GM12878 (cell line): Measurements from ENCODE around the gene ALG12. TPM values are rescaled to one million over a fixed set of nuclear protein-coding genes. Genes with fewer than 3 reads are reported as not detected.

Experiments
- ATAC-seq: fragments of 200-7000 bp; cut with Tn5 transposase; 3 replicates; pipeline ENCODE4 v1.9.1; 2020; ENCODE audit warnings: mild to moderate bottlenecking, moderate library complexity
- BruUV-seq: library from RNA; stranded (reverse); fragments of 400-500 nt; replicated peaks from 2 replicates; lab custom pipeline; 2021; lab: Mats Ljungman, UMichigan
- CTCF ChIA-PET: fragments of 300-600 bp; sonication (Branson Sonifier 250); formaldehyde crosslinking; extraction: SDS; loops from one replicate; lab custom pipeline; 2021; ENCODE audit warnings: inconsistent platforms; lab: Yijun Ruan, JAX
- POLR2A ChIA-PET: fragments of 350-600 bp; formaldehyde crosslinking; extraction: SDS; loops from one replicate; lab custom pipeline; 2021; ENCODE audit warnings: inconsistent platforms; lab: Charles Lee
- RAD21 ChIA-PET: fragments of 300-600 bp; sonication (Branson Sonifier 250); formaldehyde crosslinking; loops from one replicate; lab custom pipeline; 2023; ENCODE audit warnings: antibody characterized with exemption; ENCODE audit not compliant: unreplicated experiment; lab: Charles Lee
- SMC1A ChIA-PET: fragments of 300-600 bp; sonication (Branson Sonifier 250); formaldehyde crosslinking; loops from one replicate; lab custom pipeline; 2023; ENCODE audit not compliant: unreplicated experiment, uncharacterized antibody; lab: Charles Lee
- DNase-seq: peaks from one replicate; pipeline ENCODE4 v3.0.0-alpha.2; 2011; ENCODE audit warnings: low read depth, low spot score
- FAIRE-seq: peaks from 3 replicates; lab custom pipeline; 2011; peaks lifted over from hg19 to GRCh38; lab: Jason Lieb, UNC
- H2AFZ ChIP-seq: 2 replicates; pipeline ENCODE4 v1.6.0; 2011; ENCODE audit warnings: low read depth, low read length, control low read depth; ENCODE audit not compliant: control insufficient read depth
- H3K27ac ChIP-seq: 2 replicates; pipeline ENCODE4 v1.5.1; 2011; ENCODE audit warnings: control low read depth; ENCODE audit not compliant: control insufficient read depth, insufficient read depth
- H3K27me3 ChIP-seq, 2 experiments: replicated peaks in 1 of 2; 2 replicates each; pipeline versions ENCODE4 v1.6.0 to v1.6.1; 2011; ENCODE audit warnings: low read length in 1 of 2; ENCODE audit not compliant: control insufficient read depth in 2 of 2, insufficient read depth in 2 of 2
- H3K36me3 ChIP-seq, 2 experiments: 2 replicates each; pipeline ENCODE4 v1.5.1; 2011; ENCODE audit warnings: low read length in 1 of 2; ENCODE audit not compliant: control insufficient read depth in 2 of 2, insufficient read depth in 2 of 2
- H3K4me1 ChIP-seq: 2 replicates; pipeline ENCODE4 v1.6.1; 2011; ENCODE audit warnings: mild to moderate bottlenecking, low read length, moderate library complexity, mixed read lengths; ENCODE audit not compliant: control insufficient read depth, insufficient read depth
- H3K4me2 ChIP-seq: 2 replicates; pipeline ENCODE4 v1.6.0; 2011; ENCODE audit warnings: control low read depth; ENCODE audit not compliant: control insufficient read depth, insufficient read depth
- H3K4me3 ChIP-seq: fragments of 200-600 bp; sonication (generic); 2 replicates; pipeline ENCODE4 v1.5.1; 2016
- H3K79me2 ChIP-seq: 2 replicates; pipeline ENCODE4 v1.6.0; 2011; ENCODE audit warnings: low read length; ENCODE audit not compliant: control insufficient read depth, insufficient read depth
- H3K9ac ChIP-seq: 2 replicates; pipeline ENCODE4 v1.8.0; 2011; ENCODE audit warnings: low read length, control low read depth, mixed read lengths; ENCODE audit not compliant: control insufficient read depth, insufficient read depth
- H3K9me3 ChIP-seq: replicated peaks from 3 replicates; pipeline ENCODE4 v1.5.1; 2011; ENCODE audit warnings: mild to moderate bottlenecking, low read length; ENCODE audit not compliant: control insufficient read depth, insufficient read depth
- H4K20me1 ChIP-seq: 2 replicates; pipeline ENCODE4 v1.6.0; 2011; ENCODE audit not compliant: control insufficient read depth, insufficient read depth
- ATF7 ChIP-seq: fragments of 450-650 bp; IDR thresholded peaks from 2 replicates; pipeline ENCODE4 v1.6.1; 2016; ENCODE audit warnings: low read depth, mild to moderate bottlenecking
- BHLHE40 ChIP-seq, 2 experiments: fragments of 450-650 bp in 1 of 2; IDR thresholded peaks; 2 replicates each; pipeline ENCODE4 v1.6.1; 2011 to 2017; ENCODE audit warnings: low read depth in 2 of 2, borderline replicate concordance in 1 of 2, improper control_type of control experiment in 1 of 2, low read length in 1 of 2, mild to moderate bottlenecking in 1 of 2
- CTCF ChIP-seq, 3 experiments: IDR thresholded peaks in 2 of 3; conservative IDR thresholded peaks in 1 of 3; 2 replicates each; pipeline ENCODE4 v1.5.1; 2011; ENCODE audit warnings: low read depth in 3 of 3, low read length in 3 of 3, mild to moderate bottlenecking in 3 of 3, control low read depth in 2 of 3, moderate library complexity in 2 of 3, inconsistent platforms in 1 of 3, mixed read lengths in 1 of 3; ENCODE audit not compliant: control insufficient read depth in 2 of 3, insufficient read depth in 1 of 3; ENCODE audit errors: extremely low read depth in 1 of 3
- EGR1 ChIP-seq, 2 experiments: IDR thresholded peaks; 1 replicate in 1 of 2; 2 replicates in 1 of 2; pipeline ENCODE4 v1.6.1; 2011 to 2012; ENCODE audit warnings: low read depth in 2 of 2, low read length in 2 of 2, borderline replicate concordance in 1 of 2, mild to moderate bottlenecking in 1 of 2, moderate library complexity in 1 of 2
- JUND ChIP-seq: IDR thresholded peaks from 2 replicates; pipeline ENCODE4 v1.6.1; 2012; ENCODE audit warnings: low read depth, mild to moderate bottlenecking, low read length, improper control_type of control experiment, moderate library complexity
- MYC ChIP-seq: IDR thresholded peaks from 2 replicates; pipeline ENCODE4 v1.6.1; 2011; ENCODE audit warnings: mild to moderate bottlenecking, low read length, moderate library complexity, inconsistent platforms; ENCODE audit not compliant: insufficient read depth, insufficient replicate concordance, insufficient read length, severe bottlenecking
- NBN ChIP-seq: fragments of 450-650 bp; IDR thresholded peaks from 2 replicates; pipeline ENCODE4 v1.6.1; 2016
- NFYB ChIP-seq: IDR thresholded peaks from 2 replicates; pipeline ENCODE4 v1.6.1; 2011; ENCODE audit warnings: low read depth, mild to moderate bottlenecking, low read length, improper control_type of control experiment, moderate library complexity; ENCODE audit not compliant: insufficient read depth
- RBBP5 ChIP-seq: fragments of 200-600 bp; sonication (generic); conservative IDR thresholded peaks from 2 replicates; pipeline ENCODE4 v1.6.1; 2016
- SRF ChIP-seq, 2 experiments: IDR thresholded peaks; 2 replicates each; pipeline ENCODE4 v1.6.1; 2011; ENCODE audit warnings: low read depth in 2 of 2, low read length in 2 of 2, mild to moderate bottlenecking in 1 of 2, moderate library complexity in 1 of 2
- ZNF384 ChIP-seq: IDR thresholded peaks from 2 replicates; pipeline ENCODE4 v1.6.1; 2012; ENCODE audit warnings: low read depth, mild to moderate bottlenecking, low read length, improper control_type of control experiment, borderline replicate concordance
- ZNF622 ChIP-seq: fragments of 450-650 bp; IDR thresholded peaks from 2 replicates; pipeline ENCODE4 v1.6.1; 2017; ENCODE audit warnings: mild to moderate bottlenecking, inconsistent platforms
- WGBS: methylation state at CpG from one replicate; pipeline ENCODE4 v1.1.6; 2016; ENCODE audit warnings: low lambda C conversion rate; ENCODE audit not compliant: insufficient replicate concordance, insufficient coverage; ENCODE audit errors: missing lambda C conversion rate; 5-methylcytosine and 5-hydroxymethylcytosine counted together
- in situ Hi-C: fragments of 300-500 bp; cut with MboI; formaldehyde crosslinking; loops from 9 replicates; pipeline ENCODE4 v1.14.3; 2018; ENCODE audit warnings: mixed read lengths
- intact Hi-C: fragments of 100-400 bp; cut with micrococcal nuclease; formaldehyde crosslinking; loops from one replicate; pipeline ENCODE4 v1.14.2; 2022; ENCODE audit not compliant: unreplicated experiment
- polyA plus RNA-seq, 11 experiments: library from polyadenylated mRNA; depleted of rRNA in 4 of 11; unstranded in 6 of 11; stranded (reverse) in 5 of 11; fragments of >200 nt; fragmentation: Nextera tagmentation in 4 of 11; fragmentation: Illumina TruSeq in 1 of 11; extraction: Ambion mirVana in 4 of 11; extraction: Trizol in 1 of 11; gene quantifications; 1 replicate in 1 of 11; 2 replicates in 10 of 11; pipeline versions ENCODE4 v1.2.1 to v1.2.3, GENCODE V29; 2011 to 2016; ENCODE audit warnings: inconsistent platforms in 2 of 11, missing spikeins in 2 of 11, low read depth in 1 of 11
- total RNA-seq, 4 experiments: library from RNA; depleted of rRNA in 3 of 4; stranded (reverse); fragments of >200 nt in 3 of 4; fragmentation: Illumina TruSeq in 1 of 4; extraction: Trizol in 1 of 4; gene quantifications; 2 replicates each; pipeline versions ENCODE4 v1.2.1 to v1.2.3, GENCODE V29; 2013 to 2021
- TF ChIP-seq, protein P1 (sequence below): fragments of 450-650 bp; IDR thresholded peaks from 2 replicates; pipeline ENCODE4 v1.6.1; 2018; ENCODE audit warnings: mild to moderate bottlenecking, low read depth, moderate library complexity; ENCODE audit not compliant: partially characterized antibody
- TF ChIP-seq, protein P2 (sequence below): IDR thresholded peaks from 2 replicates; pipeline ENCODE4 v1.6.1; 2011; ENCODE audit warnings: mild to moderate bottlenecking, low read depth, low read length, moderate library complexity; ENCODE audit not compliant: insufficient replicate concordance

The ALG12 gene
- total and polyA plus RNA-seq, 10 of the 15 experiments (the other 5 are each of a cell fraction or from before 2014, with no cell fraction given): 0.22 to 23.4 (median 6.6) TPM

DNA sequence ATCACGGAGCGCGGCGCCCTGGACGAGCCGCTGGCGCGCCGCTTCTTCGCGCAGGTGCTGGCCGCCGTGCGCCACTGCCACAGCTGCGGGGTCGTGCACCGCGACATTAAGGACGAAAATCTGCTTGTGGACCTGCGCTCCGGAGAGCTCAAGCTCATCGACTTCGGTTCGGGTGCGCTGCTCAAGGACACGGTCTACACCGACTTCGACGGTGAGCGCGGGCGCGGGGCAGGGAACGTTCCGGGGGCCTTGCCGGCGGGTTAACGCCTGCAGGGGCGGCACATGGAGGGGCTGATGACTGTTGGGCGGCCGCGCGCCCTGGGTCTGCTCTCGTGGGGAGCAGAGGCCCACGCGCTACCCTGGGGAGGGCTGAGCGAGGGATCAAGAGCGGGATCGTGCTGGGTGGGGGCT lies 43.4 kb upstream of the ALG12 start (continued):
- TF ChIP-seq RBBP5 (no peak), JUND (no peak), MYC (peak; percentile 22), ATF7 (no peak), BHLHE40 (IDR thresholded peaks at IDR 0.05; ENCODE audit: borderline replicate concordance in 1 of 2, low read depth in 2 of 2, low read length in 1 of 2) (no peak), NBN (peak; percentile 18; the same call in 1 of the 2 replicates), ZNF622 (no peak)
- TF ChIP-seq, protein P1, sequence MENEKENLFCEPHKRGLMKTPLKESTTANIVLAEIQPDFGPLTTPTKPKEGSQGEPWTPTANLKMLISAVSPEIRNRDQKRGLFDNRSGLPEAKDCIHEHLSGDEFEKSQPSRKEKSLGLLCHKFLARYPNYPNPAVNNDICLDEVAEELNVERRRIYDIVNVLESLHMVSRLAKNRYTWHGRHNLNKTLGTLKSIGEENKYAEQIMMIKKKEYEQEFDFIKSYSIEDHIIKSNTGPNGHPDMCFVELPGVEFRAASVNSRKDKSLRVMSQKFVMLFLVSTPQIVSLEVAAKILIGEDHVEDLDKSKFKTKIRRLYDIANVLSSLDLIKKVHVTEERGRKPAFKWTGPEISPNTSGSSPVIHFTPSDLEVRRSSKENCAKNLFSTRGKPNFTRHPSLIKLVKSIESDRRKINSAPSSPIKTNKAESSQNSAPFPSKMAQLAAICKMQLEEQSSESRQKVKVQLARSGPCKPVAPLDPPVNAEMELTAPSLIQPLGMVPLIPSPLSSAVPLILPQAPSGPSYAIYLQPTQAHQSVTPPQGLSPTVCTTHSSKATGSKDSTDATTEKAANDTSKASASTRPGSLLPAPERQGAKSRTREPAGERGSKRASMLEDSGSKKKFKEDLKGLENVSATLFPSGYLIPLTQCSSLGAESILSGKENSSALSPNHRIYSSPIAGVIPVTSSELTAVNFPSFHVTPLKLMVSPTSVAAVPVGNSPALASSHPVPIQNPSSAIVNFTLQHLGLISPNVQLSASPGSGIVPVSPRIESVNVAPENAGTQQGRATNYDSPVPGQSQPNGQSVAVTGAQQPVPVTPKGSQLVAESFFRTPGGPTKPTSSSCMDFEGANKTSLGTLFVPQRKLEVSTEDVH: no peak

GRCh38 chr22:49961005-49961600 lies 42.9 kb upstream of the ALG12 start:
- H2AFZ ChIP-seq: no peak overlapping the region
- H3K9me3 ChIP-seq: no peaks in the 10 kb centered on the region
- ChIA-PET SMC1A (no interaction called here), RAD21 (interaction anchor here (0.7 to 2.6 kb wide), 4 partner anchors 10 to 31 kb away, joined by 3 to 15 read pairs (median 8); no protein-coding TSS in a partner anchor), POLR2A (interaction anchor here (1.1 to 2.5 kb wide), 3 partner anchors 10 to 25 kb away, joined by 3 to 15 read pairs (median 10); no protein-coding TSS in a partner anchor), CTCF (no interaction called here)
- peak overlapping the region; percentile 98 for H3K4me3 ChIP-seq
- peaks cover 2% of the 10 kb centered on the region; the same call in 1 of the 2 replicates for H4K20me1 ChIP-seq
- H3K79me2 ChIP-seq: peaks cover 49% of the 10 kb centered on the region
- peaks cover 21% of the 10 kb centered on the region for H3K4me1 ChIP-seq
- H3K9ac ChIP-seq: peak overlapping the region; percentile 78
- intact Hi-C loops: loop anchor here (5.0 kb wide), 1 partner anchor 226 kb away; the partner anchor contains the start of gene TRABD
- peak overlapping the region; percentile 34 for H3K4me2 ChIP-seq
- no peak for DNase-seq
- in situ Hi-C loops: loop anchor here (10.0 kb wide), 1 partner anchor 574 kb away; the partner anchor contains the start of gene TYMP
- peak overlapping the region; percentile 53 for H3K27ac ChIP-seq
- H3K27me3 ChIP-seq: no peaks in the 10 kb centered on the region
- 0 out of 3 replicates have a peak, but pooled peaks have one; percentile 4 for ATAC-seq
- WGBS: 0% methylated on average over 21 of the region's 84 CpGs
- no TSS peak for BruUV-seq
- FAIRE-seq: no peak
- peaks cover 14 to 19% of the 10 kb centered on the region in 2 experiments for H3K36me3 ChIP-seq
- no peak for TF ChIP-seq ZNF384
- no peak for TF ChIP-seq NFYB
- no peak for TF ChIP-seq SRF (IDR thresholded peaks at IDR 0.05; ENCODE audit: low read depth in 2 of 2, low read length in 2 of 2)
- TF ChIP-seq EGR1 (IDR thresholded peaks at IDR 0.05; ENCODE audit: borderline replicate concordance in 1 of 2, low read depth in 2 of 2, low read length in 2 of 2): no peak
- 0 out of 6 replicates have a peak, but pooled peaks of 1 of the 3 experiments have one; percentile 2 for TF ChIP-seq CTCF (IDR thresholded peaks at IDR 0.05 in 2 of 3, conservative IDR thresholded peaks at IDR 0.05 in 1 of 3; ENCODE audit: control insufficient read depth in 2 of 3, extremely low read depth in 1 of 3, insufficient read depth in 1 of 3, low read depth in 3 of 3, low read length in 3 of 3)
- TF ChIP-seq, protein P2, sequence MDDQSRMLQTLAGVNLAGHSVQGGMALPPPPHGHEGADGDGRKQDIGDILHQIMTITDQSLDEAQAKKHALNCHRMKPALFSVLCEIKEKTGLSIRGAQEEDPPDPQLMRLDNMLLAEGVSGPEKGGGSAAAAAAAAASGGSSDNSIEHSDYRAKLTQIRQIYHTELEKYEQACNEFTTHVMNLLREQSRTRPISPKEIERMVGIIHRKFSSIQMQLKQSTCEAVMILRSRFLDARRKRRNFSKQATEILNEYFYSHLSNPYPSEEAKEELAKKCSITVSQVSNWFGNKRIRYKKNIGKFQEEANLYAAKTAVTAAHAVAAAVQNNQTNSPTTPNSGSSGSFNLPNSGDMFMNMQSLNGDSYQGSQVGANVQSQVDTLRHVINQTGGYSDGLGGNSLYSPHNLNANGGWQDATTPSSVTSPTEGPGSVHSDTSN: no peak
- peak in 1 of 2 experiments; percentile 54; a peak in 1 of 4 replicates for TF ChIP-seq BHLHE40 (IDR thresholded peaks at IDR 0.05; ENCODE audit: borderline replicate concordance in 1 of 2, low read depth in 2 of 2, low read length in 1 of 2)
